ENCODE measurements around the gene NLRP12.
"Not testable (repeated sequence)": the region's sequence is repeated elsewhere in the genome, so short reads cannot be mapped to it uniquely, and the experiment has no call there.

NLRP12 gene

GRCh38 chr19:53832861-53833260 is 8.7 kb upstream of the NLRP12 start:
- not testable (repeated sequence) for H3K27ac ChIP-seq (ENCODE audit: low read length); H3K4me3 ChIP-seq (ENCODE audit: low read length in 2 of 2); H3K9ac ChIP-seq (ENCODE audit: low read length in 2 of 2); H3K27me3 ChIP-seq (ENCODE audit: control insufficient read depth in 1 of 2, insufficient read depth in 2 of 2, low read length in 2 of 2); H3K4me1 ChIP-seq (ENCODE audit: control insufficient read depth, insufficient read depth, low read length); H3K9me3 ChIP-seq (ENCODE audit: control insufficient read depth in 2 of 2, low read length in 2 of 2); H3K36me3 ChIP-seq (ENCODE audit: control insufficient read depth in 2 of 2, insufficient read depth in 2 of 2, low read length in 2 of 2)

DNA sequence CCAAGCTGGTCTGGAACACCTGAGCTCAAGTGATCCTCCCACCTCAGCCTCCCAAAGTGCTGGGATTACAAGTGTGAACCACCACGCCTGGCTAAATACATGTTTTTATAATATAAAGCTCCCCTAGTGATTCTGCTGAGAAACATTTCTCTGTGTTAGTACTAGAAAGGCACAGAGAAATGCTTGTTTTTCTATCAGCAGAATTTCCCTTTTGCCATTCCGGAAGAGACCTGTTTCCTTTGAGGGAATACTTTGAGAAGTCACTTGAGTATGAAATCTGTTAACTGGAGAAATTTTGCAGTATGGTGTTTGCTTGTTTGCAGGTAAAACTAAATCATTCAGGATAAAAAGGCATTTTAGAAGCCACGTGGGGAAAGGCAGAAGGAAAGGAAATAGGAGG is 4.4 kb upstream of the NLRP12 start:
- Histone ChIP-seq H3K36me3 (ENCODE audit: control insufficient read depth in 2 of 2, insufficient read depth in 2 of 2, low read length in 2 of 2) (no peaks in the 10 kb centered on the region), H3K4me3 (ENCODE audit: low read length in 2 of 2) (no peak overlapping the region), H3K9me3 (ENCODE audit: control insufficient read depth in 2 of 2, low read length in 2 of 2) (no peaks in the 10 kb centered on the region), H3K4me1 (ENCODE audit: control insufficient read depth, insufficient read depth, low read length) (no peaks in the 10 kb centered on the region), H3K27me3 (ENCODE audit: control insufficient read depth in 1 of 2, insufficient read depth in 2 of 2, low read length in 2 of 2) (peaks cover 0 to 11% of the 10 kb centered on the region in 2 donors), H3K9ac (ENCODE audit: low read length in 2 of 2) (no peak overlapping the region), H3K27ac (ENCODE audit: low read length) (no peak overlapping the region)

DNA sequence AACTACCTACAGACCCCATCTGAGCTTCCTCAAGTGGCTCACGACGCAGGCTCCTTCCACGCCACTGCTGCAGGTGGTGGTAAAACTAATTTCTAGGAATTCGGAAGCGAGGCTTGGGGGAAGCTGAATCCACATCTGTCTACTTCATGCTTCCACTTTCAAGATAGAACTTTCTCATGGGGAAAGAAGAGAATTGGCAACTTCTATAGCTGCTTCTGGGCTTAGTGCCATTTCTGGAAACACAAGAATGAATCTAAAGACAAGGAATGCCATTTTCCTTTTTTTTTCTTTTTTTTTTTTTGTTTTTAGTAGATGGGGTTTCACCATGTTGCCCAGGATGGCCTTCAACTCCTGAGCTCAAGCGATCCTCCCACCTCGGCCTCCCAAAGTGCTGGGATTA is 2.8 kb upstream of the NLRP12 start:
- H3K27me3 ChIP-seq (ENCODE audit: control insufficient read depth in 1 of 2, insufficient read depth in 2 of 2, low read length in 2 of 2), result peaks cover 0 to 11% of the 10 kb centered on the region in 2 donors

DNA sequence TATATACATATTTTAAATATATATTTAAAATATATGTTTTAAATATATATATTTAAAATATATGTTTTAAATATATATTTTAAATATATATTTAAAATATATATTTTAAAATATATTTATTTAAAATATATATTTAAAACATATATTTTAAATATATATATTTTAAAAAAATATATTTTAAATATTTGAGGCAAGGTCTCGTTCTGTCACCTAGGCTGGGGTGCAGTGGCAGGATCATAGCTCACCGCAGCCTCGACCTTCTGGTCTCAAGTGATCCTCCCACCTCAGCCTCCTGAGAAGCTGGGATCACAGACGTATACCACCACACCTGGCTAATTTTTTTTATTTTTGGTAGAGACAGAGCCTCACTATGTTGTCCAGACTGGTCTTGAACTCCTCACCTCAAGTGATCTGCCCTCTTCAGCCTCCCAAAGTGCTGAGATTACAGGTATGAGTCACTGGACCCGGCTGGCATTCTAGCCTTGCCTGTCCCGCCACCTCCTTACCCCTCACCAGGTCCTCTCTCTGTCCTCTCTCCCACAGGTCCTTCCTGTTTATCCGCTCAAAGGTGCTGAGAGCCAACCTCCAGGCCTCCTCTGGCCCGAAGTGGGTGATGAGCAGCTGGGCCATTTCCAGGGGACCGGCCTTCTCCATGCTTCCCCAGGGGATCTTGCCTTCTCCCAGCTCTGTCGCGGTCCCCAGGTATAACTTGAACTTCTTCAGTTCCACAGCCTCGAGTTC is 564 bp downstream of the NLRP12 start:
- Histone ChIP-seq H3K27ac (ENCODE audit: low read length) (no peak overlapping the region), H3K4me3 (ENCODE audit: low read length in 2 of 2) (no peak overlapping the region), H3K36me3 (ENCODE audit: control insufficient read depth in 2 of 2, insufficient read depth in 2 of 2, low read length in 2 of 2) (no peaks in the 10 kb centered on the region), H3K27me3 (ENCODE audit: control insufficient read depth in 1 of 2, insufficient read depth in 2 of 2, low read length in 2 of 2) (peaks cover 0 to 9% of the 10 kb centered on the region in 2 donors), H3K9me3 (ENCODE audit: control insufficient read depth in 2 of 2, low read length in 2 of 2) (no peaks in the 10 kb centered on the region), H3K4me1 (ENCODE audit: control insufficient read depth, insufficient read depth, low read length) (no peaks in the 10 kb centered on the region), H3K9ac (ENCODE audit: low read length in 2 of 2) (no peak overlapping the region)

More for the DNA sequence above, 2.8 kb upstream of the NLRP12 start:
- Histone ChIP-seq H3K4me1 (ENCODE audit: control insufficient read depth, insufficient read depth, low read length) (no peaks in the 10 kb centered on the region), H3K4me3 (ENCODE audit: low read length in 2 of 2) (no peak overlapping the region), H3K9me3 (ENCODE audit: control insufficient read depth in 2 of 2, low read length in 2 of 2) (no peaks in the 10 kb centered on the region), H3K9ac (ENCODE audit: low read length in 2 of 2) (no peak overlapping the region), H3K27ac (ENCODE audit: low read length) (no peak overlapping the region), H3K36me3 (ENCODE audit: control insufficient read depth in 2 of 2, insufficient read depth in 2 of 2, low read length in 2 of 2) (no peaks in the 10 kb centered on the region)

GRCh38 chr19:53819861-53820260 is 4.3 kb downstream of the NLRP12 start:
- no peaks in the 10 kb centered on the region for H3K36me3 ChIP-seq (ENCODE audit: control insufficient read depth in 2 of 2, insufficient read depth in 2 of 2, low read length in 2 of 2)
- peaks cover 0 to 2% of the 10 kb centered on the region in 2 donors for H3K27me3 ChIP-seq (ENCODE audit: control insufficient read depth in 1 of 2, insufficient read depth in 2 of 2, low read length in 2 of 2)
- no peak overlapping the region for H3K9ac ChIP-seq (ENCODE audit: low read length in 2 of 2)
- H3K27ac ChIP-seq (ENCODE audit: low read length), result no peak overlapping the region
- no peak overlapping the region for H3K4me3 ChIP-seq (ENCODE audit: low read length in 2 of 2)
- H3K9me3 ChIP-seq (ENCODE audit: control insufficient read depth in 2 of 2, low read length in 2 of 2), result no peaks in the 10 kb centered on the region
- H3K4me1 ChIP-seq (ENCODE audit: control insufficient read depth, insufficient read depth, low read length), result no peaks in the 10 kb centered on the region

GRCh38 chr19:53818756-53819155 is 5.4 kb downstream of the NLRP12 start:
- Histone ChIP-seq H3K9ac (ENCODE audit: low read length in 2 of 2) (no peak overlapping the region), H3K9me3 (ENCODE audit: control insufficient read depth in 2 of 2, low read length in 2 of 2) (no peaks in the 10 kb centered on the region), H3K4me3 (ENCODE audit: low read length in 2 of 2) (no peak overlapping the region), H3K27ac (ENCODE audit: low read length) (no peak overlapping the region), H3K4me1 (ENCODE audit: control insufficient read depth, insufficient read depth, low read length) (no peaks in the 10 kb centered on the region), H3K36me3 (ENCODE audit: control insufficient read depth in 2 of 2, insufficient read depth in 2 of 2, low read length in 2 of 2) (no peaks in the 10 kb centered on the region), H3K27me3 (ENCODE audit: control insufficient read depth in 1 of 2, insufficient read depth in 2 of 2, low read length in 2 of 2) (no peaks in the 10 kb centered on the region)

DNA sequence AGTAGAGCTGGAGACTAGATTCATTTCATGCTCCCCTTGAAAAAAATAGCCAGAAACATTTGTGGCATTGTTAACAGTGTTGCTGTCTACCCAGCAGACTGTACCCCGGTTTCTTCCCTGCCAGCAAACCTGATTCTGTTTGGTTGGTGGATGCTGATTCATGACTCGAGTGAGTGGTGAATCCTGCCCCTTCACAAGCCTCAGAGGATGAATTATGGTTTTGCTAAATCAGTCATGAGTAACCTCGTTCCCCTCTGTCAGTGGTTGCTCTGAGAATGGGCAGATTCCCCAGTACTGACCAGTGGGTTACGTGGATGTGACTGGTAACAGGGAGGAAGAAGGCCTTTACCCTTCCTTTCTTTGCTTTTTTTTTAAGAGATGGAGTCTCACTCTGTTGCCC is 10.1 kb downstream of the NLRP12 start:
- H3K4me3 ChIP-seq (ENCODE audit: low read length in 2 of 2), result no peak overlapping the region
- no peak overlapping the region for H3K27ac ChIP-seq (ENCODE audit: low read length)
- H3K36me3 ChIP-seq (ENCODE audit: control insufficient read depth in 2 of 2, insufficient read depth in 2 of 2, low read length in 2 of 2), result no peaks in the 10 kb centered on the region
- H3K9ac ChIP-seq (ENCODE audit: low read length in 2 of 2), result no peak overlapping the region
- H3K9me3 ChIP-seq (ENCODE audit: control insufficient read depth in 2 of 2, low read length in 2 of 2), result peaks cover 0 to 3% of the 10 kb centered on the region in 2 donors
- H3K4me1 ChIP-seq (ENCODE audit: control insufficient read depth, insufficient read depth, low read length), result no peaks in the 10 kb centered on the region
- H3K27me3 ChIP-seq (ENCODE audit: control insufficient read depth in 1 of 2, insufficient read depth in 2 of 2, low read length in 2 of 2), result no peaks in the 10 kb centered on the region

DNA sequence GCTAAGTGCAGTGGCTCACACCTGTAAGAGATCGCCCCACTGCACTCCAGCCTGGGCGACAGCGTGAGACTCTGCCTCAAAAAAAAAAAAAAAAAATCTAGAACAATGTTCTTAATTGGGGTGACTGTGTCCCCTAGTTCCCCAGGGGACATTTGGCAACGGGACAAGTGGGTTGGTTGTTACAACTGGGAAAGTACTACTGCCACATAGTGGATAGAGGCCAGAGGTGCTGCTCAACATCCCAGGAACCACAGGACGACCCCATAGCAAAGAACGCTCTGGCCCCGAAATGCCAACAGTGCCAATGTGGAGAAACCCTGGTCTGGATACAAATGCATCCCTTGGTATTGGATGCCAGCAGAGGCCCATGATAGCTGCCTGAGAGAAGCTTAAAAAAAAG is 11.8 kb downstream of the NLRP12 start:
- no peak overlapping the region for H3K27ac ChIP-seq (ENCODE audit: low read length)

DNA sequence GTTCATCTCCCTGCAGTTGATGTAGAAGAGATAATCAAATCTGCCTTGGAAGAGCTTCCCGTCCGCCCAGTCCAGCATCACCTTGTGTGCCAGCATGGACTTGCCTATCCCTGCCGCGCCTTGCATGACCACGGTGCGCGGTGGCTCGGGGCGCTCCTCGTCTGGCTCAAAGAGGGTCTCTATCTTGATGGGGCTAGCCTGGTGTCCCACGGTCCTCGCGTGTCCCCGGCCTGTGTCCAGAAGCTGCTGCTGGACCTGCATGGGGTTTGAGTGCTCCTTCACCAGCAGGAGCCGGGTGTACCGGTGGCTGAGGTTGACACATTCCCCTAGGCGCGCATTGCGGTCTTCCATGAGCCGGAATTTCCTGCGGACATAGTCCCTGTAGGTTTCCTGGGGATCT is 13.2 kb downstream of the NLRP12 start:
- Histone ChIP-seq H3K9ac (ENCODE audit: low read length in 2 of 2) (no peak overlapping the region), H3K9me3 (ENCODE audit: control insufficient read depth in 2 of 2, low read length in 2 of 2) (peaks cover 0 to 3% of the 10 kb centered on the region in 2 donors), H3K27ac (ENCODE audit: low read length) (no peak overlapping the region), H3K4me1 (ENCODE audit: control insufficient read depth, insufficient read depth, low read length) (no peaks in the 10 kb centered on the region), H3K4me3 (ENCODE audit: low read length in 2 of 2) (no peak overlapping the region), H3K27me3 (ENCODE audit: control insufficient read depth in 1 of 2, insufficient read depth in 2 of 2, low read length in 2 of 2) (no peaks in the 10 kb centered on the region), H3K36me3 (ENCODE audit: control insufficient read depth in 2 of 2, insufficient read depth in 2 of 2, low read length in 2 of 2) (no peaks in the 10 kb centered on the region)

More for the DNA sequence above, 11.8 kb downstream of the NLRP12 start:
- H3K4me3 ChIP-seq (ENCODE audit: low read length in 2 of 2), result no peak overlapping the region
- no peaks in the 10 kb centered on the region for H3K36me3 ChIP-seq (ENCODE audit: control insufficient read depth in 2 of 2, insufficient read depth in 2 of 2, low read length in 2 of 2)
- no peaks in the 10 kb centered on the region for H3K4me1 ChIP-seq (ENCODE audit: control insufficient read depth, insufficient read depth, low read length)
- no peaks in the 10 kb centered on the region for H3K27me3 ChIP-seq (ENCODE audit: control insufficient read depth in 1 of 2, insufficient read depth in 2 of 2, low read length in 2 of 2)
- H3K9me3 ChIP-seq (ENCODE audit: control insufficient read depth in 2 of 2, low read length in 2 of 2), result peaks cover 0 to 3% of the 10 kb centered on the region in 2 donors
- no peak overlapping the region for H3K9ac ChIP-seq (ENCODE audit: low read length in 2 of 2)

DNA sequence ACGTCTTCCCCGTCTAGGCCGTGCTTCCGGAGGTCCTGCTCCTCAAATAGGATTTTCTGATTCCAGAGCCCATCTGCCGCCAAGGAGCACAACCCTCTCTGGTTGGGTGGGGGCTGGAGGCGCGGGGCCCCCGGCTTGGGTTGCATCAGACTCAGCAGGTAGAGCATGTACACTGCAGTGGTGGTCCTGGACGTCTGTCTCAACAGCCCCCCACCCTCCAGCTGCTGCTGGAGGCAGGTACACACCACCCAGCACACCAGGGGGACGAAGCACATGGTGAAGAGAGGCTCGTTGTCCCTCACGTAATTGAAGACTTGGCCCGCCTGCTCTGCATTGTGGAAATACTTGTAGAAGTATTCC is 13.9 kb downstream of the NLRP12 start:
- Histone ChIP-seq H3K36me3 (ENCODE audit: control insufficient read depth in 2 of 2, insufficient read depth in 2 of 2, low read length in 2 of 2) (no peaks in the 10 kb centered on the region), H3K4me1 (ENCODE audit: control insufficient read depth, insufficient read depth, low read length) (no peaks in the 10 kb centered on the region), H3K27ac (ENCODE audit: low read length) (no peak overlapping the region), H3K9me3 (ENCODE audit: control insufficient read depth in 2 of 2, low read length in 2 of 2) (peaks cover 0 to 3% of the 10 kb centered on the region in 2 donors), H3K27me3 (ENCODE audit: control insufficient read depth in 1 of 2, insufficient read depth in 2 of 2, low read length in 2 of 2) (no peaks in the 10 kb centered on the region), H3K4me3 (ENCODE audit: low read length in 2 of 2) (no peak overlapping the region), H3K9ac (ENCODE audit: low read length in 2 of 2) (no peak overlapping the region)

DNA sequence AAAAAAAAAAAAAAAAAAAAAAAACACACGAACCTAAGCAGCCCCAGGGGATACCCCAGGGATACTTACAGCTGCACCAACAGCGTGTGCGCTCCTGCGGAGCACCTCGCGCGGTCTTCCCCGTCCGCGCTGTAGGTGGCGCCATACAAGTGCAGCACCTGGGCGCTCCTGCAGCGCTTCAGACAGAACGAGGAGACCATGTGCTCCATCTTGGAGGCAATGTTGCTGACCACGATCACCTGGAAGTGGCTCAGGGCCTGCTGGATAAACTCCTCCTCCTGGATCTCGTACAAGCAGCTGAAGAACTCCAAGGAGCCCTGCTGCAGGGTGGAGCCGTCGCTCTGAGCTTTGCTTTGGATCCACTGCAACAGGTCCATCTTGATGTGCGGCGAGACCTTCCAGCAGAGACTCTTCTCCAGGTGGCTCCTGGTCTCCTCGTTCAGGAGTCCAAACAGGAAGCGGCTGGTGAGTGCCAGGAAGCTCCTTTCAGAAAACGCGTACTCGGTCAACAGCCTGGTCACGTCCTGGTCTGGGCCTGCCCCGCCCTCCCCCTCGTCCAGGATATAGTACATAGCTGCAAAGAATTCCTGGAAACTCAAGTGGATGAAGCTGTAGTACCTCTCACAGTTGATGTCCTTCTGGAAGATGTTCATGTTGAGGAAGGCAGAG is 14.5 kb downstream of the NLRP12 start:
- H3K27ac ChIP-seq (ENCODE audit: low read length), result no peak overlapping the region
- no peaks in the 10 kb centered on the region for H3K27me3 ChIP-seq (ENCODE audit: control insufficient read depth in 1 of 2, insufficient read depth in 2 of 2, low read length in 2 of 2)
- H3K36me3 ChIP-seq (ENCODE audit: control insufficient read depth in 2 of 2, insufficient read depth in 2 of 2, low read length in 2 of 2), result no peaks in the 10 kb centered on the region
- H3K9ac ChIP-seq (ENCODE audit: low read length in 2 of 2), result no peak overlapping the region
- no peak overlapping the region for H3K4me3 ChIP-seq (ENCODE audit: low read length in 2 of 2)
- H3K4me1 ChIP-seq (ENCODE audit: control insufficient read depth, insufficient read depth, low read length), result no peaks in the 10 kb centered on the region
- peaks cover 0 to 3% of the 10 kb centered on the region in 2 donors for H3K9me3 ChIP-seq (ENCODE audit: control insufficient read depth in 2 of 2, low read length in 2 of 2)

Measured in stomach smooth muscle (tissue), 2 donors.